Activated T-cell treated with anti-CD3 and anti-CD28 coated beads, Interleukin-2, amount 50 U/mL, for 1 hour (primary cell): ENCODE data around the gene ZNF839.
"Not testable (repeated sequence)": the region's sequence is repeated elsewhere in the genome, so short reads cannot be mapped to it uniquely, and the experiment has no call there.

Experiments used
- DNase-seq: peaks from one replicate; pipeline ENCODE4 v3.0.0-alpha.2; 2020

The ZNF839 gene

DNA sequence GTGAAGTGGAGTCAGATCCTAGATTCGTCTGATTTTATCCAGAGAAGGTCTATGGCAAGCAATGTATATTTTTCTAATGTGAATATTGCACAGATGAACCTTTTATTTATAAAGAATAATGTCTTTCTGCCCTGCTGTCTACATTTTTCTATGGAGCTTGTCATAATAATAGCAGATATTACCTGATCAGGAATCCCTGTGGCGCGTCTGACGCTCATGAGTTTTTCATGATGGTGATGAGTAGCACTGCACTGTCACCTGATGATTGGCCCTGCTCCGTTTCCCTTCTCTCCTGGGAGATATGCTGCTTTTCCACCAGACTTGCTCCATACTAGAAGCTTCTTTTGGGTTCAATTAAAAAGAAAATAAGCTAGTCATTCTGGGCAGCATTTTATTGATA, 22.7 kb downstream of the ZNF839 start:
- DNase-seq = no peak

DNA sequence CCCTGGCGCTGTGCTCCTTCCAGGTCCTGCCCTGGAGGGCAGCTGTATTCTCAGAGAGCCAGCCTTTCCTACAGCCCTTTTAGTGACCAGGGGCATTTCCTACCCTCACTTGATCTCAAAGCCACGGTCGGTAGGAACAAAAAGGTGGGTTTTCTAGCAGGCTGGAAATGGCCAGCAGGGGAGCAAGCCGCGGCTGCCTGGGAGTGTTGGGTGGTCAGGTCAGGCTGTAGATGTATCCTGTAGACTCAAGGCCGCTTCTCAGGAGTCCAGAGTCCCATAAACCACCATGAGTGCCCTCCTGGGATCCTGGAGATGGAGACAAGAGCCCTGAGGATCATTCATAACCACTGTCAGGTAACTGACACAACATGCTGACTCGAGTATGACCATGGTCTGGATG, 24.5 kb downstream of the ZNF839 start:
- no peak for DNase-seq

DNA sequence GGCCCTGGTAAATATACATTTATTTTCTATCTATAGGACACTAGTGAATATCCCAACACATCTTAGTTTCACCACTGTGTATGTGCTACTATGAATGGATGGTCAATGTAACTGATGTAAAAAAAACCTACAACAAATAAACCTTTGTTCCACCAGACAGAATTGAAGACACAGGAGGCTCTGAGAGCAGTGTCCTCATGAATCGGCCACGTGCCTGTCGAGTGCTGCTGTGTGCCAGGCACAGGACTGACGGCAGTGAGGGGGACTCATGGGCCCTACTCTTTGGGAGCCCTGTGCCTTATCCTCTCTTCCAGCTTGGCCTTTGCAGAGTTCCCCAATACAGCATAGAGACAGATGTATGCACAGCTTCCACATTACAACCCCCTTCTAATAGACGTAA, 24.9 kb downstream of the ZNF839 start:
- no peak for DNase-seq

DNA sequence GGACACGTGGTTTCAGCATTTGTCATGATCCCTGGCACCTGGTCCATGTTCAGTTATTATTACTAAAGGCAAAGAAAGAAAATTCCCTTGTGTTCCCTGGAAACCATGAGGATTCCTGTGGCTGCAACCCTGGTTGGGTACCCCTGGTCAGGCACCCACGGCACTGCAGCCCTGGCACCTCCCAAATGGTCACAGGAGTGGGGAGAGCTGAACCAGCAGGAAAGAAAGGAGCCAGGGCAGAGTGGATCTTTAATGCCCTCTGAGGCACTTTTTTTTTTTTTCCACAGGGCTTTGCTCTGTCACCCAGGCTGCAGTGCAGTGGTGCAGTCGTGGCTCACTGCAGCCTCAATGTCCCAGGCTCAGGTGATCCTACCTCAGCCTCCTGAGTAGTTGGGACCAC, 25.7 kb downstream of the ZNF839 start:
- no peak for DNase-seq

DNA sequence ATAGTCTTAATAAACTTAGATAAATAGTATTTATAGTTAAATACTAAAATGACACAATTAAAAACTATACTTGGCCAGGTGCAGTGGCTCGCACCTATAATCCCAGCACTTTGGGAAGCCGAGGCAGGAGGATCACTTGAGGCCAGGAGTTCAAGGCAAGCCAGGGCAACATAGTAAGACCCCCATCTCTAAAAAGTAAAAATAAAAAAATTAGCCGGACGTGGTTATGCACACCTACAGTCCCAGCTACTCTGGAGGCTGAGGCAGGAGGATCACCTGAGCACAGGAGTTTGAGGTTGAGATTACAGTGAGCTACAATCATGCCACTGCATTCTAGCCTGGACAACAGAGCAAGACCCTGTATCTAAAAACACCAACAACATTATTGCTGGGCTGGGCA, 27.1 kb downstream of the ZNF839 start:
- DNase-seq = no peak

DNA sequence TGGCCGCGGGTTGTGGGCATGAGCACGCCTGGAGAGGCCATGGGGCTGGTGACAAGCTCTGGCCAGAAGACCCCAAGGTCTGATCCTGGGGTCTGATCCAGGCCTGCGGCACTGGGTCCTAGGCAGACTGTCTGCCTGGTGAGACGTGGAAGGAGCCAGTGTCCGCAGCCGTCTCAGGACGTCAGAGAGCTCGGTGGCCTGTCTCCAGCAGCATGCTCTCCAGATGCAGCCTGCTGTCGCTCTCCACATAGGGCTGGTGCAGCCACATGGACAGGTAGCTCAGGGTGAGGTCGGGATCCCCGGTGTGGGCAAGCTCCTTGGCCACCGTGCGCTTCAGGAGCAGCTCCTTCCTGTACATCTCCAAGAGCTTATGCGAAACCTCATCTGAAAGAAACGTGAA, 28.8 kb downstream of the ZNF839 start:
- DNase-seq = no peak

DNA sequence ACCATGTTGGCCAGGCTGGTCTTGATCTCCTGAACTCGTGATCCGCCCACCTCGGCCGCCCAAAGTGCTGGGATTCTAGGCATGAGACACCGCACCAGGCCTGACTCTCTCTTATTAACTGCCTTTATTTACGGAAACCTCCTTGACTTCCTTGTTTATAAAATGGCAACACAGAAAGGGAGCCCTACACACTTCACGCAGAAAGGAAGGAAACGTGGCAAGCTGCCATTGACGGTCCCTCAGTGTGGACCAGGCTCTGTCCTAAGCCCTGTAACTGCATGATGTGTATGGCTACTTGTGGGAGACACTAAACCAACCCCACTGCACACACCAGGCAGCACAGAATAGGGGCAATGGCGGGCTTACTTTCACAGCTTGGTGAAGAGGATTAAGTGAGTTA, 31.5 kb downstream of the ZNF839 start:
- DNase-seq = no peak

DNA sequence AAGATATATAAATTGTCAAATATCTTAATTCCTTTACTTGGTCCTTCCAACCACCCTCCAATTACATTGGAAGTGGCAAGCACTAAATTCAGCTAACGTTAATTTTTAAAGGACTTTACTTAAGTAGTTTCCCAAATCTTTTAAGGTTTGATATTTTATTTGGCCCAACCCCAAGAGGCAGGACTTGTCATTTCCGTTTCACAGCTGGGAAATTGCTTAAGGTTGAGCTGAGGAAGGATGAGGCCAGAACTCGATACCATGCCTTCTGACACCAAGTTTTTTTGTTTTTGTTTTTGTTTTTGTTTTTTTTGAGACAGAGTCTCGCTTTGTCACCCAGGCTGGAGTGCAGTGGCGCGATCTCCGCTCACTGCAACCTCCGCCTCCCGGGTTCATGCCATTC, 32.0 kb downstream of the ZNF839 start:
- not testable (repeated sequence) for DNase-seq

DNA sequence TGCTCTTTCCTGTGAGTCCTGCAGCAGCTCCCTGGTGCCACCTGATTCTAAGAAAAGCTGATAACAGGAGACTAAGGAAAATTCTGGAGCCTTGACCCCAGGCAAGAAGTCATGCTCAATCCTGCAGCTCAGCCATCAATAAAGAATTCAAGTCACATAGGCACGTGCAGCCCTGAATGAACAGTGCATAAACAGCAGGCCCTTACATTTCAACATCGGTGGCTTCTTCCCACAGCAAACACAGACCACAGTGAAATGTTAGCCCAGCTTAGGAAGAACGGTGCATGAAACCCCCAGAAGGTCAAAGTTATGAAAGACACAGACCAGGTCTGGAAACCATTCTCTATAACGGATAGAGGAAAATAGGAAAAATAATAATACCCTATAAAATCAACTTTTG, 32.7 kb downstream of the ZNF839 start:
- no peak for DNase-seq

DNA sequence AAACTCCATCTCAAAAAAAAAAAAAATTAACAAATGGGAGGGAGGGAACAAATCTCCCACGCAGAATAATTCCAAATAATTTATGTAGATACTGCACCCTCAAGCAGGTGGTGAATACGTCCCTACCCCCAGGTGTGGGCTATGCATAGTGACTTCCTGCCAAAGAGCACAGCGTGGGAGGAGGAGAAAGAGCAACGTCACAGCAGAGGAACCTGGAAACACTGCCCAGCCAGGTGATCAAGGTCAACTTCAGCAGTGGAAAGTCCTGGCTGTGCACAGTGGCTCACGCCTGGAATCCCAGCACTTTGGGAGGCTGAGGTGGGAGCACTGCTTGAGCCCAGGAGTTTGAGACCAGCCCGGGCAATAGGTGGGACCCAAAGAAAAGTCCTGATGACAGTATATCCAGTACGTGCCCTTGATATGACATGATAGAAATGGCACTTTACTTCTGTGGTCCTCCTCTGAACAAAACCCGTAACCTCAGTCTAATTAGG, 33.6 kb downstream of the ZNF839 start:
- DNase-seq = no peak

DNA sequence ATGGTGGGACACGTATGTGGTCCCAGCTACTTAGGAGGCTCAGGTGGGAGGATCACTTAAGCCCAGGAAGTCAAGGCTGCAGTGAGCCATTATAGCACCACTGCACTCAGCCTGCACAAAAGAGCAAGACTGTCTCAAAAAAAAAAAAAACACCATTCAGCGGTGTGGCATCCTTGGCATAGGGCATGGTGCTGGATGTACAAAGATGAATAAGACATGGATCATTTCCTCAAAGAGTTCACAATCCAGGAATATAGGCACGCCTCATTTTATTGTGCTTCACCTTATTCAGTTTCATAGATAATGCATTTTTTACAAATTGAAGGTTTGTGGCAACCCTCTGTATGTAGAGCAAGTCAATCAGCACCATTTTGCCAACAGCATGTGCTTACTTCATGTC, 36.7 kb downstream of the ZNF839 start:
- DNase-seq = no peak

DNA sequence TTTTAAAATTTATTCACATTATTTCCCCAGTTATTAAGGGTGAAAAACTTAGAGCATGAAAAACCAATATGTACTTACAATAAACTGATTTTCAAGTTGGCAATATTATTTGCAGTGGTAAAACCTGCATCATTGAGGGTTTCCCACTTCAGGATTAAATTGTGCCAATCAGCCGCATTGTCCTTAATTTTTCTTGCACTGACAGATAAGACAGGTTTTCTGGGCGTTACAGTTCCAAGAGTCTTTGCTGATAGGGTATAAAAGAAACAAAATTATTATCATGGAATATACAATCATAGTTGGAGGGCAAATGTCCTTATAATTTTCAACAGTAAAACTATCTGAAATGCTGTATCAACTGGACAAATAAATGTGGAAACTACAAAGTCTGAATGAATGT, 39.8 kb downstream of the ZNF839 start:
- DNase-seq = no peak

DNA sequence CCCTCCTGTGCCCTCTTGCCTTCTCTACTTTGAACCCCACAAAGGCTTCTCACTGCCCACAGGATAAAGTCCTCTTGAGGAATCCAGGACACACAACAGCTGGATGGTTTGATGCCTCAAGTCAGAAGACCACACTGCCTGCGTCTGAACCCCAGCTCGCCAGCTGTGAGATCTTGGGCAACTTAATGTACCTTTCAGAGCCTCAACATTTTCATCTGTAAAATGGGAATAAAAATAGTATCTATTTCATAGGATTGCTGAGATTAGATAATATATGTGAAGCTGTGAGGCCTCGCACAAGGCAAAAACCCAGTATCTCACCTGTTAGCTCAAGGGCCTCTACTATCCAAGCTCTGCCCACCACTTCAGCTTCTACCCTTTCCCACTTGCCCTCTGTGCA, 40.8 kb downstream of the ZNF839 start:
- DNase-seq = no peak

DNA sequence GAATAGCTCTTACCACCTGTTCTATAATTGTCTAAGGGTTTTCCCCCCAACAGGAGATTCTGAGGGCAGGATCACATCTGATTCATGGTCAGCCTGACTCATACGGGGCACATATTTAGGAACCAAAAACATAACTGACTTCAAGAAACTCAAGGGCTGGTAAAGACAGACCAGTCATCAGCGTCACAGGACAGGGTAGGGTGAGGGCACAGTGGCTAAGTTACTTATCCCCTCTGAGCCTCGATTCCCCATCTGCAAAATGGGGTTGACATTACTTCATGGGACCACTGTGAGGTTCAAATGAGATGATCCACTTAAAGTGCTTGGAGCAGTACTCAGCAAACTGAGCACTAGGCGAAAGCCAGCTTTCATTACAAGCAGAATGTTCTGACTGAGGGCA, 42.5 kb downstream of the ZNF839 start:
- peak; percentile 21 for DNase-seq

DNA sequence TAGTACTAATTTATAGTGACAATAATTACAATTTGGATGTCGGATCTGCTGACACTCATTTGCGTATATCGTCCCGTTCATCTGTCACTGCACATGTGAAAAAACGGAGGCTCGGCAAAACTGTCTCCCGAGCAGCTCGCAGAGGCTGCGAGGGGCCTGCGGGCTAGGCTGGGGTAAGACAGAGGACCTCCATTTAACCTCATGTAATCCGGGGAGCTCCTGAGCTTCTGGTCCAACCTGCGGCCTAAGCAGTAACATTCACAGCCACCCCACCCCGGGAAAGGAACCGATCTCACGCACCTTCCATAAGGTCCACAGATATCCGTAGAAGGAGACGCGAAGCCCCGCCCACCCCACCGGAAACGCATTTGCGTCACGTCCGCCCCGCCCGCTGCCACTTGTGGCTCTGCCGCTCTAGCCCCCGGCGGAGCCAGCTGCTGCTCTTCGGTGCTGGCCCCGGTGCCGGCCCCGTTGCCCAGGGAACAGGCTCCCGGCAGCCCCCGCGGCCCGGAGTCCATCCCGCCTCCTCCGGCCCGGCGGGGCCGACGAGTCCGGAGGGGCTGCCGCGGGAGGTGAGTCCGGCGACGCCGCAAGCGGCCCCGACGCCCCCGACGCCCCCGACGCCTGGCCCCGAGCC, 43.1 kb downstream of the ZNF839 start, which contains the start of the genes CINP and TECPR2:
CINP (minus strand) TSS at position 346 of the 637 bp plus-strand sequence; CDS start at position 307, 39 bp downstream.
TECPR2 (plus strand) TSS at position 397 of the 637 bp plus-strand sequence. CDS start 13,781 bp downstream, outside the sequence.
- DNase-seq = peak; percentile 95

DNA sequence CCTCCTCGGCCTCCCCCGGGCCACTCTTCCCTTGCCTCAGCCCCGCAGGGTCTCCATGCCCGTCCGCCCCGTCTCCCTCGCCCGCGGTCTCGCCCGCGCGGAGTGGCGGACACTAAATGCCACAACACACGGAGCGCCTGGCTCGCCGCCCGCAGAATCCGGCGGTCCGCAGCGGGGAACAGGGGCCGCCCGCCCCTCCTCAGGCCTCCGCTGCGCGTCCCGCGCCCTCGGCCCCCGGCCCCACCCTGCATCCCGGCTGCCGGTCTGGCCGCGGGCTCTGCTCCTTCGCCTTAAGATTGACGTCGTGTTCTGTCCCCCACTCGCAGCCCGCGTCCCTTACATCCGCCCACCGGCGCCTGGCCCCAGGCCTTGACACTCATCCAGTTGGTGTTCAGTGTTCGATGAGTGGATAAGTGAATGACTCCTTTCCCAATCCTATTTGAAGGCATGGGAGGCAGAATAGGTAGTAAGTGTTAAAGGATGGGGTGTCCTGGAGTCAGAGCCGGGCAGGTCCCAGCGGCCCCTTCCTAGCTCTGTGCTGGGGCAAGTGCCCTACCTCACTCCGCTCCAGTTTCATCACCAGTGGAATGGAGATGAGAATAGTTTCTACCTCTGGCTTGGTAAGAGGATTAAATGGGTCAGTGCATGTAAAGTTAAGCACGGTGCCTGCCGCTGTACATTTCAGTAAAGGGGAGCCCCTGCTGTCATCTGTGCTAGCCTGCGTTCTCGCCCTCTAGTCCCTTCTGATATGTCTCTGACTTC, 43.8 kb downstream of the ZNF839 start:
- DNase-seq = no peak

DNA sequence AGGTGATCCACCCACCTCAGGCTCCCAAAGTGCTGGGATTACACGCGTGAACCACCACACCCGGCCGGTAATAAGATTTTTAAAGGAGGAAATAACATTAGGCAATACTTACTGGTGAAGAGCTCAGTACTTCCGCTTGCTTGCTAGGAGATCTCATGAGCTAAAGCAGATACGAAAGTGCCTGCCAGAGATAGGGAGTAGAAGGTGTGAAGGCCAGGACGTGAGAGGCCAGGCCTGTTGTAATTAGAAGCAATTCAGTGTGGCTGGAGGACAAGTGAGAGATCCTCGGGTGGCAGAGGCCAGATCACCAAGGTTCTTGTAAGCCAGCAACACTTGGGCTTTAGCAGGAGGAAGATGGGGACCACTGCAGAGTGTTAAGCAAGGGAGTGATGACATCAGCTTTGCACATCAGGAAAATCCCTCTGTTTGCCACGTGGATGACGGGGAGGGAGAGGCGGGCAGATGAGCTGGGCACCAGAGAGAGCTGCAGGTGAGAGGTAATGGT, 50.8 kb downstream of the ZNF839 start:
- DNase-seq = no peak

DNA sequence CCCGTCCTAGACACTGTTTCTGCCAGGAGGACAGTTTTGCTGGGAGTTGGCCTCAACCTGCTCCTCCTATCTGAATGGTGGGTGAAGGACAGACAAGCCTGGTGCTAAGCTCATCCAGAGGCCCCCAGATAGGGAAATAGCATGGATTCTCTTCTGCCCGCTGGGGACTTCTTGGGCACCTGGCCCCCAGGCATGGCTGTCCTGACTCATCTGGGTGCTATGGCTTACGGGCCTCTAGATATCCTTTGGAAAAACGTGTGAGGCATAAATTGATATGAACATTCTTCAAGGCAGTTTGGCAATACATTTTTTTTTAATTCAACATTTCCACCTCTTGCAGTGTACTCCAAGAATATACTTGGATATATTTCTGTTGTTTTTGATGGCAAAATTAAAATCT, 51.8 kb downstream of the ZNF839 start:
- DNase-seq = no peak

DNA sequence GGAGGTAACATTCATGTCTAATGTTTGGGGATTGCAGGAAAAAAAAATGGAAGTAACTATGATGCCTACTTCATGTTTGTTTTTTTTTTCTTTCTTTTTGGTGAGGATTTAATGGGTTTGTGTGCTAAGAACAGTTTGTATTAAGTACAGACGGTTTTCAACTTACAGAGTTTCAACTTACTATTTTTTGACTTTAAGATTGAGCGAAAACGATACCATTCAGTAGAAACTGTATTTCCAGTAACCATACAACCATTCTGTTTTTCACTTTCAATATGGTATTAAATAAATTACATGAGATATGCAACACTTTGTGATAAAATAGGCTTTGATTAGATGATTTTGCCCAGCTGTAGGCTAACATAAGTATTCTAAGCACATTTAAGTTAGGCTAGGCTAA, 53.6 kb downstream of the ZNF839 start:
- no peak for DNase-seq

DNA sequence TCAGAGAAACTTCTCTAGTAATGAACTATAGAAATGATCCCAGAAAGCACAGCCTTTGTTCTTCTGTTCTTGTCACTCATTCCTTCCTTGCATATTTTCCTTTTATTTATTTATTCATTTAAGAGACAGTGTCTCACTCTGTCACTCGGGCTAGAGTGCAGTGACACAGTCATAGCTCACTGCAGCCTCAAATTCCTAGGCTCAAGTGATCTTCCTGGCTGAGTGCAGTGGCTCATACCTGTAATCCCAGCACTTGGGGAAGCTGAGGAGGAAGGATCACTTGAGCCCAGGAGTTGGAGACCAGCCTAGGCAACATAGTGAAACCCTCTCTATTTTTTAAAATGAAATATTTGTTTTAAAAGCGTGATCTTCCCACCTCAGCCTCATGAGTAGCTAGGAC, 54.7 kb downstream of the ZNF839 start:
- DNase-seq = no peak

DNA sequence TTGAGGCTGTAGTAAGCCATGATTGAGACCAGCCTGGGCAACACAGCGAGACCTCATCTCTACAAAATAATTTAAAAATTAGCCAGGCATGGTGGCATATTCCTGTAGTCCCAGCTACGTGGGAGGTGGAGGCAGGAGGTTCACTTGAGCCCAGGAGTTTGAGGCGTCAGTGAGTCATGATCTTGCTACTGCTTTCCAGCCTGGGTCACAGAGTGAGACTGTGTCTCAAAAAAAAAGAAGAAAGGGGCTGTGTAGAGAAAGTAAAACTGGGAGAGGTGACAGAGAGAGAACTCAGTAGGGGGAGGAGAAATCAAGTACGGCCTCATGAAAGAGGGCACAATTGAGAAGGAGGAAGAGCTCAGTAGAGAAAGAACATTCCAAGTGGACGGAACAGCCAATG, 55.6 kb downstream of the ZNF839 start:
- DNase-seq = no peak

DNA sequence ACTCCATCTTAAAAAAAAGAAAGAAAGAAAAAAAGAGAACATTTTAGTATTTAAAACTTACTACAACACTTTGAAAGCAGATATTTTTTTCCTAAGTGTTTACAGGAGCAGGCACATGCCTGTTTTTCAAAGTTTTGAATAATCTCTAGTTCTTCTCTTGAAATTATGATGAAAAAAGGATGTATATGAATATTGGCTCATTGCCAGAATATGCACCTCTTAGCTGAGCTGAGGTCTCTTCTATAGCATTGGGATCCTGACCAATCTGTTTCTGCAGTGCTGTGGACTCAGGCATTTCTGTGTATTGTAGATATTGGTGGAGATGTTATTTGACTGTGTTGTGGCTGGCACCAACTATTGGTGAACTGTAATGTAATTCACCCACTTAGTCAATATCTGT, 58.1 kb downstream of the ZNF839 start:
- no peak for DNase-seq

DNA sequence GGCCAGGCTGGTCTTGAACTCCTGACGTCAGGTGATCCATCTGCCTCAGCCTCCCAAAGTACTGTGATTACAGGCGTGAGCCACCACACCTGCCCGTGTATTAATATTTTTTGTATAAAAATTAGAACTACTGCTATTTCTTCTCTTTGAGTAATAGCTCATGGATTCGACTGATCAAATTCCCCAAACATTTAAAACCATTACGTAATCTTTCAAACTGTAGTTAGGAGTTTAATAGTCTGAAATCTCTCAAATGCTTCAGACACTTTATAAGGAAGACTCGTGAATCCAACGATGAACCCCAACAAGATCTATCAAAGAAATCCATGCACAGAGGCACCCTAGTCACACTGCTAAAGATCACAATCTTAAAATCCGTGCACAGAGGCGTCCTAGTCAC, 59.3 kb downstream of the ZNF839 start:
- no peak for DNase-seq

DNA sequence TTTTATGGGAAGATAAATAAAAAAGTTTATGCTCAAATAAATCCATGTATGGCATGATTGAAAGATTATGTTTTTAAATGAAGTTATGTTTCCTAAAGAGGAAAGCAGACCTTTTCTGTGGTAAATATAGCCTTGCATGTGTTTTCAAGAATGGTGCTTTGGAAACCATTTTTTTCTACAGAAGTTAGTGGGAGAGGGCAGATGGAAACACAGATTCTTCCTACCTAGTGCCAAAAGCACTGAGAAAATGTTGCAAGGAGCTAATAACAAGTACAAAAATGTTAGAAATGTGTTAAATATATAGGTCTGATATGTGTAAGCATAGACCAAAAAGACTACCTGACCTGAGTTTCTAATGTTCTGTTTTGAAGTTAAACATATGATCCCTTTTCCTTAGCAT, 67.5 kb downstream of the ZNF839 start:
- no peak for DNase-seq
